Stomach smooth muscle (tissue), 2 donors: ENCODE measurements around the gene BIRC7.
A peak's percentile ranks its signal among the peaks of the same experiment; 100 is the strongest.

ENCODE experiments used
- H3K27ac ChIP-seq: one replicate; pipeline ENCODE4 v1.7.0; 2013; ENCODE audit warnings: mild to moderate bottlenecking, low read length, inconsistent platforms
- H3K27me3 ChIP-seq, 2 donors: one replicate each; pipeline ENCODE4 v1.7.0; 2013; ENCODE audit warnings: low read length in 2 of 2; ENCODE audit not compliant: insufficient read depth in 2 of 2, control insufficient read depth in 1 of 2
- H3K36me3 ChIP-seq, 2 donors: one replicate each; pipeline ENCODE4 v1.7.0; 2013; ENCODE audit warnings: low read length in 2 of 2; ENCODE audit not compliant: control insufficient read depth in 2 of 2, insufficient read depth in 2 of 2
- H3K4me1 ChIP-seq: one replicate; pipeline ENCODE4 v1.7.0; 2013; ENCODE audit warnings: low read length; ENCODE audit not compliant: control insufficient read depth, insufficient read depth
- H3K4me3 ChIP-seq, 2 donors: one replicate each; pipeline ENCODE4 v1.7.0; 2013; ENCODE audit warnings: low read length in 2 of 2
- H3K9ac ChIP-seq, 2 donors: one replicate each; pipeline ENCODE4 v1.7.0; 2013; ENCODE audit warnings: low read length in 2 of 2, mild to moderate bottlenecking in 1 of 2
- H3K9me3 ChIP-seq, 2 donors: one replicate each; pipeline ENCODE4 v1.7.0; 2013; ENCODE audit warnings: low read length in 2 of 2; ENCODE audit not compliant: control insufficient read depth in 2 of 2
- donor health status: healthy.
- donor health status: Pancreatic carcinoma.

The BIRC7 gene

DNA sequence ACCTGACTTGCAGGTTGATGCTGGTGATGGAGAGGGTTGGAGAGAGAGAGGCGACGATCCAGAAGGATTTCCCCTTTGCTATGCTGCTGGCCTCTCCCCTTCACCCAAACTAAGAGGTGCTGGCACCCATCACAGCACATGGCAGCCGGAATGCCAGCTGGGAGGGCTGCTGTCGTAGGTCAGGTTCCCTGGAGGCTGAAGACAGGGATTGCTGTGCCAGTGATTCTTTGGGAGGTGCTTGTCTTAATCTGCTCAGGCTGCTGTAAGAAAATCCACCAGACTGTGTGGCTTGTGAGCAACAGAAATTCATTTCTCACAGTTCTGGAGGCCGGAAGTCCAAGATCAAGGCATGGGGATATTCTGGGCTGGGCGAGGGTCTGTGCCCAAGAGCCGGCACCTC, 32.6 kb downstream of the BIRC7 start:
- no peak overlapping the region for H3K9ac ChIP-seq
- no peaks in the 10 kb centered on the region for H3K9me3 ChIP-seq
- no peak overlapping the region for H3K4me3 ChIP-seq

DNA sequence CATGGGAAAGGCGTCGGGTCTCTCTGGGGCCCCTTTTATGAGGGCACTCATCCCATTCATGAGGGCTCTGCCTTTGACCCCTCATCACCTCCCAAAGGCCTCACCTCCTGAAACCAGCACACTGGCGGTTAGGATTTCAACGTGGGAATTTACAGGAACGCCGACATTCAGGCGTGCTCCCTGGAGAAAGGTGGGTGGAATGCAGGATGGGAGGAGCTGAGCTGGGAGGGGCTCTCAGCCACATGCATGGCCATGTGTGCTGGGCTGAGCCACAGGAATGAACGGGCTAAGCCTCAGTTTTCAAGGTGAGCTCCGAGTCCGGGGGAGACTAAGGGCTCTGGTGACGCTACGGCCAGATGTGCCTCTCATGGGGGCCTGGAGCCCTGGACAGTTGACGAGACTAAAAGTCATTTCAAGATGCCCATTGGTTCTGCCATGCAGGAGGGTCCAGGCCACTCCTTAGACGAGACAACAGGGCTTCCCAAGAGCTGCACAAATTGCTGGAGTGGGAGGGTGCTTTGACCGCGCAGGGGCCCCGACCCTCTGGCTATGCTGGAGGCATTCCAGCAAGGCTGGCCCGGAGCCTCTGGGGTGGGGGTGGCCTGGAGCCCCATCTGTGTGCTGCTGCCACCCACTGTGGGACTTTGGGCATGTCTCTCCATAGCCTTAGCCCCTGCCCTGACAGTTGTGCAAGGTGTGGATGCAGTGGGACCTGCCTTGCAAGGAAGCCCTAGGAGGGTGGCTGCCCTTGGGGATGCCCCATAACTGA, 33.1 kb downstream of the BIRC7 start:
- H3K27me3 ChIP-seq, result peaks cover 10 to 19% of the 10 kb centered on the region in 2 donors
- no peak overlapping the region for H3K4me3 ChIP-seq
- H3K9me3 ChIP-seq, result no peaks in the 10 kb centered on the region
- H3K9ac ChIP-seq, result no peak overlapping the region
- H3K36me3 ChIP-seq, result no peaks in the 10 kb centered on the region
- no peak overlapping the region for H3K27ac ChIP-seq
- H3K4me1 ChIP-seq, result peaks cover 13% of the 10 kb centered on the region

More for the DNA sequence above, 32.6 kb downstream of the BIRC7 start:
- peaks cover 7% of the 10 kb centered on the region for H3K4me1 ChIP-seq
- peaks cover 11 to 21% of the 10 kb centered on the region in 2 donors for H3K27me3 ChIP-seq
- no peaks in the 10 kb centered on the region for H3K36me3 ChIP-seq
- no peak overlapping the region for H3K27ac ChIP-seq

DNA sequence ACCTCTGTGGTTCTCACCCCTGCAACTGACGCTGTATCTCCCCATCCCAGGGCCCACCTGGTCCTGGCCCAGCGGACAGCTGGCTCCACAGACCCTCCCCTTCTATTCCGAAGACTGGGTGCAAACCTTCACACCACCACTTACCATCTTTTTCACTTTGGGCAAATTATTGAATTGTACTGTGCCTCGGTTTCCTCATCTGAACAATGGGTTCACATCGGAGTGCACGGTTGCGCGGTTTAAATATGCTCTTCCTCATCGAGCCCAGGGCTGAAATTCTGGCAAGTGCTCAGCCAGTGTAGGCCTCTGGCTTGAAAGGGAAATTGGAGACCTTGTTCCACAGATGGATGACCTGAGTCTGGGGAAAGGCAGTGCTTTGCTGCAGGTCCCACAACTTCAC, 34.0 kb downstream of the BIRC7 start:
- Histone ChIP-seq H3K27ac (no peak overlapping the region), H3K36me3 (no peaks in the 10 kb centered on the region), H3K9me3 (no peaks in the 10 kb centered on the region), H3K4me1 (peaks cover 20% of the 10 kb centered on the region), H3K9ac (no peak overlapping the region), H3K4me3 (no peak overlapping the region), H3K27me3 (peaks cover 8 to 11% of the 10 kb centered on the region in 2 donors)

DNA sequence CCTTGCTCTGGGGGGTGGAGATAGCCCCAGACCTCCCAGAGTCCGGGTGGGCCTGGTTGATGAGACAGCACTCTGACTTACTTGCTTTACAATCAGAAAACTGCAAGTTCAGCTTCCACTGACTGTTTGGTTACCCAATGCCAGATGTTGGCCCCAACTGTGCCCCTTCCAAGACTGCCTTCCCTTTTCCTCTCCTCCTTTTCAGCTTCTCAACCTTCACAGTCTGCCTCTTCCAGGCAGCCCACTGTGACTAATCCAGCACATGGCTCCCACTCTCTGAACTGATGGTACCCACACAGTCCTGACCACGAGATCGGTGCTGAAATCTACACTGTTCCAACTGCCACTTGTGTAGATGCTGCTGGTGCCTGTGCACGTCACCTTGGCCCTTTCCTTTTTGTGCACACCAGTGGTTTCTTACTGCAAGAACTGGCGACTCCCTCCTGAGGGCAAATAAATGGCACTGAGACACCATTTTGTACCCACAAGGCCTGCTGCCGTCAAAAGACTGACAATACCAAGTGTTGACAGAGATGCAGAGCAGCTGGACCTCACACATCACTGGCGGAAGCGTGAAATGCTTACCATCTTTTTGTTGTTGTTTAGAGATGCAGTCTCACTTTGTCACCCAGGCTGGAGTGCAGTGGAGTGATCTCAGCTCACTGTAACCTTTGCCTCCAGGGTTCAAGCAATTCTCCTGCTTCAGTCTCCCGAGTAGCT, 35.1 kb downstream of the BIRC7 start:
- Histone ChIP-seq H3K27me3 (peaks cover 8% of the 10 kb centered on the region in 2 donors), H3K9ac (no peak overlapping the region), H3K36me3 (no peaks in the 10 kb centered on the region), H3K4me3 (no peak overlapping the region), H3K9me3 (no peaks in the 10 kb centered on the region), H3K4me1 (peaks cover 23% of the 10 kb centered on the region), H3K27ac (no peak overlapping the region)

DNA sequence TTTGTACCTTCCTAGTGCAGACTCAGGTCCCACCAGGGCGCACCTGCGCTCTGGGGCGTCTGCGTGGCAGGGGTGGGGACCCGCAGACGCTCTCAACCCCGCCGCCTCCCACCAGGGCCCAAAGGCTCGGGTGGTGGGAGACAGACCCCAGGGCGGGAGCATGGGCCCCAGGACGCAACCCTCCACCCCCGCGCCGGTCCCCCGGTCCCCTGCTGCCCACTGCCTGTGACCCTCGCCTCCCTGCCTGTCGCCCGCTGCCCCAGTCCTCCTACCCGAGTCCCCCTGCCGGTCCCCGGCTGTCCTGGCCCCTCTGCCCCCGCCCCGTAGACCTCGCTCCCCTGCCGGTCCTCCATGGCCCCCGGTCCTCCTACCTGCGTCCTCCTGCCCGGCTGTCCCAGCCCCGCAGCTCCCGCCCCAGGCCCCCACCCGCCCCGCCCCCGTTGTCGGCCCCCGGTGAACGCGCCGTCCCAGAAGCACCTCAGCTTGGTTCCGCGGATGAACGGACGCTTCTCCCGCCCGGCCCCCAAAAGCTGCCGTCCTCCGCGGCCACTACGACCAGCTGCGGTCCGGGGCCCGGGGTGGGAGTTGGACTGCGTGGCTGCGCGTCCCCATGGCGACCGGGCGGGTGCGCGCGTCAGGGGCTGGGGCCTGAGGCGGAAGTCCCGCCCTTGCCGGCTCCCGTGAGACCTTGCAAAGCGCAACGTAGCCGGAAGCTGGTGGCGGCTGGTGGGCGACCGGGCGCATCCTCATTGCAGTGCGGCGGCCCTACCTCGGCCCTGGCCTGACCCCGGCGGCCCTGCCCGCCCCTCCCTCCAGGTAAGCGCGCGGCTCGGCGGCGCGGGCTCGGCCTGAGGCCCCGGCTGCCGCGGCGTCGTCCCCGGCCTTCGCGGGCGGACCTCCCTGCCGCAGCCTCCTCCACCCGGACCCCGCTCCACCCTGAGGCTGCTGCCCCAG, 36.7 kb downstream of the BIRC7 start, which contains the start of gene ARFGAP1:
Gene ARFGAP1, plus strand, starts transcription at position 709 of the 954 bp plus-strand sequence. CDS start 2,768 bp downstream, outside the sequence.
- H3K9me3 ChIP-seq, result no peaks in the 10 kb centered on the region
- H3K4me1 ChIP-seq, result peaks cover 23% of the 10 kb centered on the region
- H3K36me3 ChIP-seq, result peaks cover 9% of the 10 kb centered on the region in 2 donors
- no peak within 1 kb of the TSS for H3K27ac ChIP-seq
- peaks cover under 1 to 6% of the 10 kb centered on the region in 2 donors for H3K27me3 ChIP-seq
- peak within 1 kb of the TSS; percentile 81 to 89 for H3K4me3 ChIP-seq
- peak within 1 kb of the TSS; percentile 79 to 87 for H3K9ac ChIP-seq

DNA sequence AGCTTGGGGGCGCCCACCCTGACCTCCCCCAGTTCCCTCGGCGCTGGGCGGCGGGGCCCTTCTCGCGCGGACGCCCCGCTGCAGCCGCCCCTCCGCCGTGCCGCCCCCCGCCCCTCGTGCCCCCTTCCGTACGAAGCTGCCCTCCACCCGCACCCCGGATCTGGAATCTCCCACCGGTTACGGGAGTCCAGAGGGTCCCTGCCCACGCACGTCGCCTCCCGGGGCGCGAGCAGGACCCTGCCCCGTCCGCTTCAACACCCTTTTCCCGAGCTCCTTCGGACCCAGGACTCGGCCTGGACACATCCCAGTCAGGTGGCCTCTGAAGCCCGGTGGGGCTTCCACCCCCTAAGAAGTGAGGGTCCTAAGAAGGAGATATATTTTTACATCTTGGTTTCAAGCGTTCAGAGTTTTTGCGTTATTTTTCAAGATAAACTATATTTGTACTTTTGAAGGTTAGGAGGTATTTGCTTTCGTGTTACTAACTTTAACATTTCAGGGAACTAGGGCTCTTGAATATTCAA, 37.4 kb downstream of the BIRC7 start:
- H3K27ac ChIP-seq, result no peak overlapping the region

DNA sequence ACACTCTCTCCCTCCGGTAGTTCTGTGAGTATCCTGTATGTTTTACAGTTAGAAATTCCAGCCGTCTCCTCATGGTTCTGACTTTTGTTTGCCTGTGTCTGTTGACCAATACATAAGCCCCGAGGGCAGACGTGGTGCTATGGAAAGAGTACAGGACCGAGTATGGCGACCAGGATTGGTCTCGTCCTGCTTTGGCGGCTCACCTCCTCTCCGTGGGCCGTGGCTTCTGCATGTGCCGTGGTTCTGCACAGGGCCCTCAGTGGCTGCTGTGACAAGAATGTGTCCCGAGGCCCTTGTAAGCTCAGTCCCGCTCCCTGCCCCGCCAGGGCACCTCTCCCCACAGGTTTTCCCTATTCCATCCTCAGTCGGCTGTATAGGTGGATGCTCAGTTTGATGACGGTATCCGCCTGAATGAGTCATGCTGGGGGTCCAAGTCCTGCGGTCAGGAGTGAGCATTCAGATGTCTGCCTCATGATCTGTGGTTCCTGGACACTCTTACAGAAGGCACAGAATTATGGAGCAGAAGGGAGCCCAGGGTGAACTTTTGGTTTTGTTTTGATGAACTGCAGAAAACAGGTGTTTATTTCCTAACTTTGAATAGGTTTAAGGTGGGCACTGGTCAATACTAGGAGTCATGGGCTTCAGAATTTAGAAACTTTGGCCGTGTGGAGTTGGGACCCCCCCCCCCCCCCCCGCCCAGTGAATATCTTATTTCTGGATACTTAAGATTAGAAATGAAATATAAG, 38.1 kb downstream of the BIRC7 start:
- no peak overlapping the region for H3K27ac ChIP-seq
- H3K36me3 ChIP-seq, result peaks cover 18% of the 10 kb centered on the region in 2 donors
- H3K4me3 ChIP-seq, result peak overlapping the region; percentile 81 to 89
- peaks cover 23% of the 10 kb centered on the region for H3K4me1 ChIP-seq
- H3K27me3 ChIP-seq, result no peaks in the 10 kb centered on the region
- no peaks in the 10 kb centered on the region for H3K9me3 ChIP-seq
- peak overlapping the region; percentile 79 to 87 for H3K9ac ChIP-seq

More for the DNA sequence above, 37.4 kb downstream of the BIRC7 start:
- peak overlapping the region; percentile 81 to 89 for H3K4me3 ChIP-seq
- H3K4me1 ChIP-seq, result peaks cover 23% of the 10 kb centered on the region
- peak overlapping the region; percentile 79 to 87 for H3K9ac ChIP-seq
- no peaks in the 10 kb centered on the region for H3K27me3 ChIP-seq
- peaks cover 12 to 15% of the 10 kb centered on the region in 2 donors for H3K36me3 ChIP-seq
- no peaks in the 10 kb centered on the region for H3K9me3 ChIP-seq

DNA sequence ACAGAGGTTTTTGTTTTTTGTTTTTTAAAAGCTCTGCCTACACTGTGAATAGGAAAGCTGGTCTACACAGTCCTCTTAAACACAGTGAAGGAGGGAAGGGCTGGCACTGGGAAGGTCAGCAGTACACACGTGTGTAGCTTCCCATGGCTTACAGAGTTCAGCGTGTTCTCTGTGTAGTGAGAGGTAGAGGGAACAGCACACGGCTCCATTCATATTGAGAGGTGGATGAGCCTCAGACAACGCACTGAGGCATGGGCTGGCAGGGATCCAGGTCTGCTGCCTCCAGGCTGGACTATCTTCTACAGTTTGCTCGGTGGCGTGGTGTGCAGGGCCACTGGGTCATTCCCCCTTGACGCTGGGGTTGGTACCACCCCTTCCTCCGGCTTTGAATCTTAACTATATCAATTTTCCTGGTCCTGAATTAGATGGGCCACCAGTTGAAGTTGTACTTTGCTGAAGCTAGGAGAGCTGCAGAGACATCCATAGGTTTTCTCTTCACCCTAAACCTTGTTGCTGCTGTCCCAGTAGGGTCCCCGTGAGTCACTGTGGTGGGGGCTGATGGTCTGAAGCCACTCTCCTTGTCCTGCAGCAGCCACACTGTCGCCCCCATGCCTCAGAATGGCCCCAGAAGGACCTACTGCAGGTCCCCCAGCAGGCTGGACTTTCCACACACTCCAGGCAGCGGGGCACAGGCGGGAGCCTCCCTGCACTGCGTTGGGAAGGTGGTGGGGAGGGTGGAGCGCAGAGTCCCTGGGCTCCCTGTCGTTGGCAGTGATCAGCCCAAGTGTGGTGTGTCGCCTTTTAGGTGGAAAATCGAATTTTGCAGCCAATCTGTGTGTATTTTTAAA, 38.9 kb downstream of the BIRC7 start:
- peak overlapping the region in 1 of 2 donors; percentile 47 for H3K9ac ChIP-seq
- peak overlapping the region in 1 of 2 donors; percentile 44 for H3K4me3 ChIP-seq
- H3K27ac ChIP-seq, result no peak overlapping the region
- peaks cover 23% of the 10 kb centered on the region for H3K4me1 ChIP-seq
- no peaks in the 10 kb centered on the region for H3K27me3 ChIP-seq
- peaks cover 22 to 24% of the 10 kb centered on the region in 2 donors for H3K36me3 ChIP-seq
- no peaks in the 10 kb centered on the region for H3K9me3 ChIP-seq

DNA sequence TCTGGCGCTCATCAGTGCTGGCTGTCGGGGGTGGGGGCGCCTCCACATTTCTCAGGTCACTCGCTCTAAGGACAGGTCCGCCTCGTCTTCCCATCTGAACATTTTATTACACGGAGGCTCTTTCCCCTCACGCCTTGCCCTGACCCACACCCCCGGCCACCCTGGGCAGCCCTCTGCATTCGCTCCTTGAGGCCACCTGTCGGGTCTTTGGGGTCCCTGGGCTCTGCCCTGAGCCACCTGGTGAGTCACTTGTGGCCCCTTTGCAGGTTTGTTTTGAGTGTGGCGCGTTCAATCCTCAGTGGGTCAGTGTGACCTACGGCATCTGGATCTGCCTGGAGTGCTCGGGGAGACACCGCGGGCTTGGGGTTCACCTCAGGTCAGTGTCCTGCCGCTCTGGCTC, 40.1 kb downstream of the BIRC7 start:
- Histone ChIP-seq H3K36me3 (peaks cover 28 to 31% of the 10 kb centered on the region in 2 donors), H3K9ac (no peak overlapping the region), H3K27me3 (no peaks in the 10 kb centered on the region), H3K4me3 (no peak overlapping the region), H3K9me3 (no peaks in the 10 kb centered on the region), H3K27ac (no peak overlapping the region), H3K4me1 (peaks cover 23% of the 10 kb centered on the region)
